Panc1 (cell line): Measurements from ENCODE around the gene PCGF3.

ENCODE experiments used
- POLR2AphosphoS5 ChIP-seq: IDR thresholded peaks from 2 replicates; pipeline ENCODE4 v1.6.1; 2012; ENCODE audit warnings: mild to moderate bottlenecking, low read depth, low read length, moderate library complexity
- SIN3A ChIP-seq: IDR thresholded peaks from 2 replicates; pipeline ENCODE4 v1.6.1; 2012; ENCODE audit warnings: low read depth, mild to moderate bottlenecking, low read length, moderate library complexity, borderline replicate concordance; ENCODE audit not compliant: insufficient read depth
- TCF7L2 ChIP-seq: IDR thresholded peaks from 2 replicates; pipeline ENCODE4 v1.6.1; 2011; ENCODE audit warnings: mild to moderate bottlenecking, low read depth, low read length, inconsistent platforms
- TF ChIP-seq, protein P1 (sequence below): fragments of 450-650 bp; IDR thresholded peaks from 2 replicates; pipeline ENCODE4 v1.5.1; 2017; ENCODE audit warnings: mild to moderate bottlenecking
- TF ChIP-seq, protein P2 (sequence below), 2 experiments: IDR thresholded peaks; 2 replicates each; pipeline ENCODE4 v1.6.1; 2011 to 2012; ENCODE audit warnings: low read depth in 2 of 2, control low read depth in 1 of 2, low read length in 1 of 2, mild to moderate bottlenecking in 1 of 2, moderate library complexity in 1 of 2; ENCODE audit not compliant: insufficient read depth in 1 of 2

DNA sequence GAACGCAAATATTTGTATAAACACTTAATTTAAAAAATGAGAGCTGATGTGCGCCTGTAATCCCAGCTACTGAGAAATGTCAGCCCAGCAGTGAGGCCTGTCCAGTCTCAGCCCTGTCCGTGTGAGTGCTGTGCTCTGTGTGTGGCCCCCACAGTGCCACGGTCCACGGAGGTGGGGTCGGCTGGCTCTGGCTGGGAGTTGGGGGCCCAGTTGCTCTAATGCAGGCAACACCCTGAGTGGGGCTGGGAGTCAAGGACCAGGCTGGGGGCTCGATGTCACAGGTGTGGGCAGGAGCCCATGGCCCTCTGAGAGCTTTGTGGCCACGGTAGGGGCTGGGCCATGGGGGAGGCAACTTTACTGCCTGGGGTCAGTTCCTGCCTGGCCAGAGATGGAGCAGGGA lies 12.8 kb downstream of the PCGF3 start:
- TF ChIP-seq, protein P1, sequence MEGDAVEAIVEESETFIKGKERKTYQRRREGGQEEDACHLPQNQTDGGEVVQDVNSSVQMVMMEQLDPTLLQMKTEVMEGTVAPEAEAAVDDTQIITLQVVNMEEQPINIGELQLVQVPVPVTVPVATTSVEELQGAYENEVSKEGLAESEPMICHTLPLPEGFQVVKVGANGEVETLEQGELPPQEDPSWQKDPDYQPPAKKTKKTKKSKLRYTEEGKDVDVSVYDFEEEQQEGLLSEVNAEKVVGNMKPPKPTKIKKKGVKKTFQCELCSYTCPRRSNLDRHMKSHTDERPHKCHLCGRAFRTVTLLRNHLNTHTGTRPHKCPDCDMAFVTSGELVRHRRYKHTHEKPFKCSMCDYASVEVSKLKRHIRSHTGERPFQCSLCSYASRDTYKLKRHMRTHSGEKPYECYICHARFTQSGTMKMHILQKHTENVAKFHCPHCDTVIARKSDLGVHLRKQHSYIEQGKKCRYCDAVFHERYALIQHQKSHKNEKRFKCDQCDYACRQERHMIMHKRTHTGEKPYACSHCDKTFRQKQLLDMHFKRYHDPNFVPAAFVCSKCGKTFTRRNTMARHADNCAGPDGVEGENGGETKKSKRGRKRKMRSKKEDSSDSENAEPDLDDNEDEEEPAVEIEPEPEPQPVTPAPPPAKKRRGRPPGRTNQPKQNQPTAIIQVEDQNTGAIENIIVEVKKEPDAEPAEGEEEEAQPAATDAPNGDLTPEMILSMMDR = no peak
- TF ChIP-seq POLR2AphosphoS5 = no peak
- TF ChIP-seq, protein P2, sequence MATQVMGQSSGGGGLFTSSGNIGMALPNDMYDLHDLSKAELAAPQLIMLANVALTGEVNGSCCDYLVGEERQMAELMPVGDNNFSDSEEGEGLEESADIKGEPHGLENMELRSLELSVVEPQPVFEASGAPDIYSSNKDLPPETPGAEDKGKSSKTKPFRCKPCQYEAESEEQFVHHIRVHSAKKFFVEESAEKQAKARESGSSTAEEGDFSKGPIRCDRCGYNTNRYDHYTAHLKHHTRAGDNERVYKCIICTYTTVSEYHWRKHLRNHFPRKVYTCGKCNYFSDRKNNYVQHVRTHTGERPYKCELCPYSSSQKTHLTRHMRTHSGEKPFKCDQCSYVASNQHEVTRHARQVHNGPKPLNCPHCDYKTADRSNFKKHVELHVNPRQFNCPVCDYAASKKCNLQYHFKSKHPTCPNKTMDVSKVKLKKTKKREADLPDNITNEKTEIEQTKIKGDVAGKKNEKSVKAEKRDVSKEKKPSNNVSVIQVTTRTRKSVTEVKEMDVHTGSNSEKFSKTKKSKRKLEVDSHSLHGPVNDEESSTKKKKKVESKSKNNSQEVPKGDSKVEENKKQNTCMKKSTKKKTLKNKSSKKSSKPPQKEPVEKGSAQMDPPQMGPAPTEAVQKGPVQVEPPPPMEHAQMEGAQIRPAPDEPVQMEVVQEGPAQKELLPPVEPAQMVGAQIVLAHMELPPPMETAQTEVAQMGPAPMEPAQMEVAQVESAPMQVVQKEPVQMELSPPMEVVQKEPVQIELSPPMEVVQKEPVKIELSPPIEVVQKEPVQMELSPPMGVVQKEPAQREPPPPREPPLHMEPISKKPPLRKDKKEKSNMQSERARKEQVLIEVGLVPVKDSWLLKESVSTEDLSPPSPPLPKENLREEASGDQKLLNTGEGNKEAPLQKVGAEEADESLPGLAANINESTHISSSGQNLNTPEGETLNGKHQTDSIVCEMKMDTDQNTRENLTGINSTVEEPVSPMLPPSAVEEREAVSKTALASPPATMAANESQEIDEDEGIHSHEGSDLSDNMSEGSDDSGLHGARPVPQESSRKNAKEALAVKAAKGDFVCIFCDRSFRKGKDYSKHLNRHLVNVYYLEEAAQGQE (IDR thresholded peaks at IDR 0.05; ENCODE audit: insufficient read depth in 1 of 2, low read depth in 2 of 2, low read length in 1 of 2) = no peak
- no peak for TF ChIP-seq TCF7L2
- TF ChIP-seq SIN3A = no peak
